A673 (cell line): ENCODE data around the gene RESP18.

ENCODE experiments used
- CTCF ChIP-seq: fragments of 300-800, 200-600 bp; sonication (generic); conservative IDR thresholded peaks from 2 replicates; pipeline ENCODE4 v1.5.1; 2017; ENCODE audit warnings: low read depth, mild to moderate bottlenecking, antibody characterized with exemption, low read length, moderate library complexity, mixed read lengths
- EZH2 ChIP-seq: fragments of 200-600 bp; sonication (generic); IDR thresholded peaks from 2 replicates; pipeline ENCODE4 v1.6.1; 2017; ENCODE audit warnings: borderline replicate concordance, low read depth, mild to moderate bottlenecking, mixed read lengths, antibody characterized with exemption, low read length; ENCODE audit not compliant: poor library complexity, severe bottlenecking

- no peak for TF ChIP-seq CTCF
- TF ChIP-seq EZH2, result no peak
These were observed 24.3 kb upstream of the RESP18 start for GRCh38 chr2:219356834-219357233.
